ENCODE data around the gene CYP27C1. TPM values are rescaled to one million over a fixed set of nuclear protein-coding genes. Genes with fewer than 3 reads are reported as not detected.
A peak's percentile ranks its signal among the peaks of the same experiment; 100 is the strongest.
"Not testable (repeated sequence)": the region's sequence is repeated elsewhere in the genome, so short reads cannot be mapped to it uniquely, and the experiment has no call there.

The CYP27C1 gene
- total RNA-seq, 1 donor from 2014 or later, result 3.0 TPM

DNA sequence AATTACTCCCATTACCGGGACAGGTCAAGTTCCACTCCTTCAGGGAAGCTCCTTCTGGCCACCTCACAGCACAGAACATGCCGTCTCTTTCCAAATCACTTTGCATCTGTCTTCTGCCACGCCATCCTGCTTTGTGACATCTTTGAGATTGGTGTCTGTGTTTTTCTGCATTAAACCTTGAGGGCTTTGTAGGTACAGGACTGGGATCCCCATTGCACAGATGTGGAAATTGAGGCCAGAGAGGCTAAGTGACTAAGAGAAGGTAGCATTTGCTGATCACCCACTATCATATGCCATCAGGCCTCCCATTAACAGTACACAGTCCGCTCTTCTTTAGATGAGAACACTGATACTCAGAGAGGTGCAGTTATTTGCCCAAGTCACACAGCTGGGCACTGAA, 9.5 kb upstream of the CYP27C1 start:
- H2AFZ ChIP-seq (replicated peaks), result no peak overlapping the region
- no peak overlapping the region for H3K27ac ChIP-seq
- H4K20me1 ChIP-seq (ENCODE audit: low read depth), result no peaks in the 10 kb centered on the region
- no peaks in the 10 kb centered on the region for H3F3A ChIP-seq (ENCODE audit: low read depth)
- H3K27me3 ChIP-seq, result no peaks in the 10 kb centered on the region
- no peaks in the 10 kb centered on the region for H3K9me3 ChIP-seq (ENCODE audit: low read depth)
- H3K4me3 Mint-ChIP-seq, result no peak overlapping the region
- H3K36me3 ChIP-seq, result no peaks in the 10 kb centered on the region
- H3K4me2 ChIP-seq, result no peak overlapping the region
- TF ChIP-seq EZH2 (IDR thresholded peaks at IDR 0.05), result no peak
- no peak for TF ChIP-seq EZH2phosphoT487 (IDR thresholded peaks at IDR 0.05)
- TF ChIP-seq CTCF (IDR thresholded peaks at IDR 0.05), result no peak
- peak overlapping the region; percentile 13 for H3K27ac Mint-ChIP-seq
- peaks cover 7% of the 10 kb centered on the region for H3K4me1 ChIP-seq
- H3K4me3 ChIP-seq, result no peak overlapping the region
- H3K4me1 Mint-ChIP-seq, result peaks cover 7% of the 10 kb centered on the region
- no peaks in the 10 kb centered on the region for H3K27me3 Mint-ChIP-seq (ENCODE audit: insufficient read depth, low read depth)
- no peaks in the 10 kb centered on the region for H3K79me2 ChIP-seq (ENCODE audit: low read depth)
- no peaks in the 10 kb centered on the region for H3K36me3 Mint-ChIP-seq
- H3K9me3 Mint-ChIP-seq, result no peaks in the 10 kb centered on the region
- no peak overlapping the region for H3K9ac ChIP-seq
- DNase-seq (ENCODE audit: low spot score), result no peak

- Mint-ChIP-seq H3K4me1 (peaks cover 7% of the 10 kb centered on the region), H3K36me3 (no peaks in the 10 kb centered on the region), H3K27ac (no peak overlapping the region), H3K4me3 (no peak overlapping the region), H3K27me3 (ENCODE audit: insufficient read depth, low read depth) (no peaks in the 10 kb centered on the region), H3K9me3 (no peaks in the 10 kb centered on the region)
- Histone ChIP-seq H4K20me1 (ENCODE audit: low read depth) (no peaks in the 10 kb centered on the region), H3K79me2 (ENCODE audit: low read depth) (no peaks in the 10 kb centered on the region), H3F3A (ENCODE audit: low read depth) (no peaks in the 10 kb centered on the region), H3K4me3 (no peak overlapping the region), H3K9me3 (ENCODE audit: low read depth) (no peaks in the 10 kb centered on the region), H3K36me3 (no peaks in the 10 kb centered on the region), H3K27me3 (no peaks in the 10 kb centered on the region), H3K27ac (no peak overlapping the region), H3K4me2 (no peak overlapping the region), H3K4me1 (peaks cover 12% of the 10 kb centered on the region), H2AFZ (replicated peaks) (no peak overlapping the region), H3K9ac (no peak overlapping the region)
- TF ChIP-seq EZH2phosphoT487 (IDR thresholded peaks at IDR 0.05) (no peak), CTCF (IDR thresholded peaks at IDR 0.05) (no peak), EZH2 (IDR thresholded peaks at IDR 0.05) (no peak)
- DNase-seq (ENCODE audit: low spot score), result no peak
Observed at GRCh38 chr2:127228102-127228501, 8.0 kb upstream of the CYP27C1 start.

GRCh38 chr2:127227264-127227660, 7.2 kb upstream of the CYP27C1 start:
- not testable (repeated sequence) for H3K27me3 ChIP-seq; H3K4me3 ChIP-seq; H3K27ac Mint-ChIP-seq; H3K4me1 Mint-ChIP-seq; H4K20me1 ChIP-seq (ENCODE audit: low read depth); H3F3A ChIP-seq (ENCODE audit: low read depth); DNase-seq (ENCODE audit: low spot score); H3K27ac ChIP-seq; H2AFZ ChIP-seq (replicated peaks); H3K36me3 ChIP-seq; H3K9ac ChIP-seq; H3K4me3 Mint-ChIP-seq; H3K36me3 Mint-ChIP-seq; H3K4me2 ChIP-seq; H3K79me2 ChIP-seq (ENCODE audit: low read depth); H3K27me3 Mint-ChIP-seq (ENCODE audit: insufficient read depth, low read depth); H3K9me3 Mint-ChIP-seq; H3K9me3 ChIP-seq (ENCODE audit: low read depth)
- peaks cover 14% of the 10 kb centered on the region for H3K4me1 ChIP-seq

GRCh38 chr2:127226520-127227263, 6.6 kb upstream of the CYP27C1 start:
- Histone ChIP-seq H3K4me2 (no peak overlapping the region), H3K79me2 (ENCODE audit: low read depth) (no peaks in the 10 kb centered on the region), H3K9ac (no peak overlapping the region), H3K4me1 (peaks cover 14% of the 10 kb centered on the region), H3K27ac (no peak overlapping the region), H3K4me3 (no peak overlapping the region), H3K36me3 (no peaks in the 10 kb centered on the region), H3K27me3 (no peaks in the 10 kb centered on the region), H4K20me1 (ENCODE audit: low read depth) (no peaks in the 10 kb centered on the region), H2AFZ (replicated peaks) (no peak overlapping the region), H3K9me3 (ENCODE audit: low read depth) (no peaks in the 10 kb centered on the region), H3F3A (ENCODE audit: low read depth) (no peaks in the 10 kb centered on the region)
- DNase-seq (ENCODE audit: low spot score), result no peak
- TF ChIP-seq EZH2phosphoT487 (IDR thresholded peaks at IDR 0.05) (no peak), CTCF (IDR thresholded peaks at IDR 0.05) (no peak), EZH2 (IDR thresholded peaks at IDR 0.05) (no peak)
- H3K27me3 Mint-ChIP-seq (ENCODE audit: insufficient read depth, low read depth), result no peaks in the 10 kb centered on the region
- no peak overlapping the region for H3K27ac Mint-ChIP-seq
- H3K9me3 Mint-ChIP-seq, result no peaks in the 10 kb centered on the region
- H3K36me3 Mint-ChIP-seq, result no peaks in the 10 kb centered on the region
- peaks cover 7% of the 10 kb centered on the region for H3K4me1 Mint-ChIP-seq
- H3K4me3 Mint-ChIP-seq, result peak overlapping the region; percentile 52
